Lung (tissue), 12 donors: Measurements from ENCODE around the gene MAX. TPM values are rescaled to one million over a fixed set of nuclear protein-coding genes. Genes with fewer than 3 reads are reported as not detected.
A peak's percentile ranks its signal among the peaks of the same experiment; 100 is the strongest.

ENCODE experiments used
- ATAC-seq: fragments of 200-7000 bp; cut with Tn5 transposase; one replicate; pipeline ENCODE4 v1.9.1; 2020; ENCODE audit warnings: moderate number of reproducible peaks; ENCODE audit not compliant: insufficient read depth, low FRiP score
- DNase-seq, 3 donors: peaks; one replicate each; pipeline ENCODE4 v3.0.0-alpha.2; 2013 to 2017
- H3K27ac ChIP-seq, 2 donors: one replicate each; pipeline ENCODE4 v1.5.1; 2013; ENCODE audit warnings: mild to moderate bottlenecking in 2 of 2, moderate library complexity in 2 of 2, control low read depth in 1 of 2, inconsistent platforms in 1 of 2, low read depth in 1 of 2, low read length in 1 of 2
- H3K27me3 ChIP-seq, 3 donors: one replicate each; pipeline ENCODE4 v1.5.1; 2013; ENCODE audit warnings: low read length in 2 of 3; ENCODE audit not compliant: control insufficient read depth in 3 of 3, insufficient read depth in 3 of 3
- H3K36me3 ChIP-seq, 4 donors: one replicate each; pipeline ENCODE4 v1.5.1; 2013; ENCODE audit warnings: low read length in 4 of 4, mild to moderate bottlenecking in 1 of 4, moderate library complexity in 1 of 4; ENCODE audit not compliant: control insufficient read depth in 4 of 4, insufficient read depth in 4 of 4
- H3K4me1 ChIP-seq, 5 donors: one replicate each; pipeline ENCODE4 v1.5.1; 2013; ENCODE audit warnings: low read length in 5 of 5, mild to moderate bottlenecking in 2 of 5, moderate library complexity in 1 of 5; ENCODE audit not compliant: control insufficient read depth in 5 of 5, insufficient read depth in 5 of 5
- H3K4me3 ChIP-seq: one replicate; pipeline ENCODE4 v1.5.1; 2013; ENCODE audit warnings: mild to moderate bottlenecking, control low read depth, moderate library complexity
- H3K9ac ChIP-seq, 2 donors: one replicate each; pipeline ENCODE4 v1.5.1; 2013; ENCODE audit warnings: low read length in 2 of 2, control low read depth in 1 of 2; ENCODE audit not compliant: insufficient read depth in 1 of 2
- H3K9me3 ChIP-seq, 4 donors: one replicate each; pipeline ENCODE4 v1.5.1; 2013; ENCODE audit warnings: low read length in 3 of 4, mild to moderate bottlenecking in 1 of 4, moderate library complexity in 1 of 4; ENCODE audit not compliant: control insufficient read depth in 4 of 4, insufficient read depth in 3 of 4
- WGBS, 2 donors: extraction: QIAGEN DNeasy Blood & Tissue Kit; methylation state at CpG; one replicate each; pipeline ENCODE4 v1.1.7; 2013; 5-methylcytosine and 5-hydroxymethylcytosine counted together
- polyA plus RNA-seq, 2 donors: library from polyadenylated mRNA; stranded (reverse); fragments of 200-250 nt; gene quantifications; one replicate each; pipeline ENCODE4 v1.2.1, GENCODE V29; 2013
- total RNA-seq, 2 donors: library from RNA; depleted of rRNA in 1 of 2; stranded (reverse); fragments of >200 nt in 1 of 2; gene quantifications; one replicate each; pipeline ENCODE4 v1.2.1, GENCODE V29; 2014 to 2021
- TF ChIP-seq, protein P1 (sequence below): IDR thresholded peaks from 2 replicates; pipeline ENCODE4 v1.5.1; 2012; ENCODE audit warnings: mild to moderate bottlenecking; ENCODE audit errors: control extremely low read depth, extremely low read depth
- donor health status: control.
- donor health status: control.
- donor health status: Bipolar disorder and iron deficiency.
- donor health status: healthy.
- donor health status: DM: yes; HTN: yes; CAD: no.

The MAX gene
- total and polyA plus RNA-seq, 4 donors = 45.1 to 110 (median 57.7) TPM

GRCh38 chr14:65057695-65058094, 44.6 kb downstream of the MAX start:
- peaks cover 4 to 32% (median 14%) of the 10 kb centered on the region in 4 donors for H3K36me3 ChIP-seq
- ATAC-seq = no peak
- DNase-seq = no peak
- TF ChIP-seq, protein P1, sequence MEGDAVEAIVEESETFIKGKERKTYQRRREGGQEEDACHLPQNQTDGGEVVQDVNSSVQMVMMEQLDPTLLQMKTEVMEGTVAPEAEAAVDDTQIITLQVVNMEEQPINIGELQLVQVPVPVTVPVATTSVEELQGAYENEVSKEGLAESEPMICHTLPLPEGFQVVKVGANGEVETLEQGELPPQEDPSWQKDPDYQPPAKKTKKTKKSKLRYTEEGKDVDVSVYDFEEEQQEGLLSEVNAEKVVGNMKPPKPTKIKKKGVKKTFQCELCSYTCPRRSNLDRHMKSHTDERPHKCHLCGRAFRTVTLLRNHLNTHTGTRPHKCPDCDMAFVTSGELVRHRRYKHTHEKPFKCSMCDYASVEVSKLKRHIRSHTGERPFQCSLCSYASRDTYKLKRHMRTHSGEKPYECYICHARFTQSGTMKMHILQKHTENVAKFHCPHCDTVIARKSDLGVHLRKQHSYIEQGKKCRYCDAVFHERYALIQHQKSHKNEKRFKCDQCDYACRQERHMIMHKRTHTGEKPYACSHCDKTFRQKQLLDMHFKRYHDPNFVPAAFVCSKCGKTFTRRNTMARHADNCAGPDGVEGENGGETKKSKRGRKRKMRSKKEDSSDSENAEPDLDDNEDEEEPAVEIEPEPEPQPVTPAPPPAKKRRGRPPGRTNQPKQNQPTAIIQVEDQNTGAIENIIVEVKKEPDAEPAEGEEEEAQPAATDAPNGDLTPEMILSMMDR = no peak
- H3K27ac ChIP-seq = no peak overlapping the region
- no peak overlapping the region for H3K9ac ChIP-seq
- H3K27me3 ChIP-seq = no peaks in the 10 kb centered on the region
- H3K9me3 ChIP-seq = no peaks in the 10 kb centered on the region
- H3K4me1 ChIP-seq = no peaks in the 10 kb centered on the region
- H3K4me3 ChIP-seq = no peak overlapping the region

DNA sequence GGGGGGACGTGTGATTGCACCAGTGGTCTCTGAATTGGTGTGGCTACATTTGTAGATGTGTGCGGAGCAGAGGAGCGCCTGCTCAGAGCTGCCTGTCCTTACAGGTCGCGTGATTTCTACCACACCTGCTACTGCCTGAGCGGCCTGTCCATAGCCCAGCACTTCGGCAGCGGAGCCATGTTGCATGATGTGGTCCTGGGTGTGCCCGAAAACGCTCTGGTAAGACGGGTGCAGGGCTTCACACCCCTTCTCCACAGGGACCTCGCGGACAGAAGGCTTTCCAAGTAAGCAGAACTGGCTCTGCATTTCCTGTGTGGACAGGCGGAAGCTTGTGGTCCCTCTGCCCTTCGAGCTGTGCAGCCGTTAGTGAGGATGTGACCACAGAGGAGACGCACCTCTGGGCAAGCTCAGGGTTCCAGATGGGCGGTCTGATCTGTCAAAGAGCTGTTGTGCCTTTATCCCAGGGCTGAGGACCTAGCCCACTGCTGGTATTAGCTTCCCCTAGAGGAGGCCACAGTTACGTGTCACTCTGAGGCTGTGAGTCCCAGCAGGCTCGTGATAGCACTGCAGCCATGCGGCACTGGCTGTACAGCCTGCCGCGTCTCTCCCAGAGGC, 47.7 kb downstream of the MAX start:
- Histone ChIP-seq H3K9ac (no peak overlapping the region), H3K27ac (no peak overlapping the region), H3K4me3 (no peak overlapping the region), H3K9me3 (no peaks in the 10 kb centered on the region), H3K27me3 (no peaks in the 10 kb centered on the region), H3K36me3 (peaks cover 2 to 17% (median 4%) of the 10 kb centered on the region in 4 donors), H3K4me1 (peaks cover 0 to 3% (median 0%) of the 10 kb centered on the region in 5 donors)
- WGBS, 2 donors = 37 to 75% methylated on average over 23 of the region's 23 CpGs
- peak; percentile 58 for ATAC-seq
- DNase-seq = no peak
- TF ChIP-seq, protein P1 = no peak

DNA sequence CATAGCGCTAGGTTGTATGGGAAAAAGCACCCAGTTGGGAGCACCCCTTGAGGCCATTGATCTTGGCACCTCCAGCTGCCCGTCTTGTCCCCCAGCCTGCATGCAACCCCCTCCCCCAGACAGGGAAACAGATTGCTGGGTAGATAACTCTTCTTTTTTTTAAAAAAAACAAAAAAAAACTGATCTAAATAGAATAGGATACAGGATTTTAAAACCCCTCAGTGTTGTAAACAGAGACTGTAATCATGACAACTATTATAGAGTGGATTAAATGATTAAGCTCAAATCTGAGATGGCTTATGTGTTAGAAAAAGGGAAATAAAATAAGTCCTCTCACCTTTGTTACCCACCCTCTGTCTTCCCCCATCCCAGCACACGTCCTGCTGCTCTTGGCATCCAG, 48.9 kb downstream of the MAX start:
- TF ChIP-seq, protein P1 = no peak
- ATAC-seq (no peak), DNase-seq (no peak)
- H3K36me3 ChIP-seq = peaks cover 2 to 14% (median 4%) of the 10 kb centered on the region in 4 donors
- 74 to 91% methylated on average over 3 of the region's 3 CpGs for WGBS, 2 donors
- H3K4me1 ChIP-seq = peaks cover 0 to 3% (median 0%) of the 10 kb centered on the region in 5 donors
- no peaks in the 10 kb centered on the region for H3K27me3 ChIP-seq
- H3K9me3 ChIP-seq = no peaks in the 10 kb centered on the region
- no peak overlapping the region for H3K27ac ChIP-seq
- no peak overlapping the region for H3K4me3 ChIP-seq
- no peak overlapping the region for H3K9ac ChIP-seq

GRCh38 chr14:65052832-65053231, 49.5 kb downstream of the MAX start:
- no peak for DNase-seq
- Histone ChIP-seq H3K4me3 (no peak overlapping the region), H3K9ac (no peak overlapping the region), H3K36me3 (peaks cover 2 to 14% (median 4%) of the 10 kb centered on the region in 4 donors), H3K27me3 (no peaks in the 10 kb centered on the region), H3K4me1 (peaks cover 0 to 5% (median 0%) of the 10 kb centered on the region in 5 donors), H3K9me3 (no peaks in the 10 kb centered on the region), H3K27ac (no peak overlapping the region)
- WGBS, 2 donors = 76 to 81% methylated on average over 4 of the region's 4 CpGs
- TF ChIP-seq, protein P1 = no peak
- no peak for ATAC-seq
